GM21529 (cell line): ENCODE data around the gene RRP8.

Experiments
- ATAC-seq: cut with Tn5 transposase; IDR thresholded peaks from one replicate; pipeline ENCODE4 v1.9.1; 2021; ENCODE audit not compliant: unreplicated experiment

RRP8 gene

GRCh38 chr11:6603287-6604080 lies at the start of gene RRP8, which contains the start of gene ILK:
TSS of gene RRP8 (minus strand) at chr11:6603616. CDS start at chr11:6603502, 114 bp downstream.
TSS of gene ILK (plus strand) at chr11:6603774. CDS start at chr11:6604272, 498 bp downstream.
- peak; percentile 70 for ATAC-seq

- no peak for ATAC-seq
Measured at GRCh38 chr11:6653097-6653496, 49.7 kb upstream of the RRP8 start.

GRCh38 chr11:6652182-6652581 lies 48.8 kb upstream of the RRP8 start:
- no peak for ATAC-seq

- no peak for ATAC-seq
Measured at GRCh38 chr11:6650980-6651379, 47.6 kb upstream of the RRP8 start.

GRCh38 chr11:6650104-6650503 lies 46.7 kb upstream of the RRP8 start:
- ATAC-seq = no peak

- no peak for ATAC-seq
Measured at GRCh38 chr11:6648501-6648900, 45.1 kb upstream of the RRP8 start.

- no peak for ATAC-seq
Measured at GRCh38 chr11:6647836-6648235, 44.4 kb upstream of the RRP8 start.

GRCh38 chr11:6646918-6647679 lies 43.7 kb upstream of the RRP8 start:
- peak; percentile 96 for ATAC-seq

- no peak for ATAC-seq
Measured at GRCh38 chr11:6646576-6646917, 43.1 kb upstream of the RRP8 start.

- no peak for ATAC-seq
Measured at GRCh38 chr11:6646071-6646470, 42.7 kb upstream of the RRP8 start.

GRCh38 chr11:6642957-6643356 lies 39.5 kb upstream of the RRP8 start:
- no peak for ATAC-seq

- no peak for ATAC-seq
Measured at GRCh38 chr11:6640985-6641701, 37.7 kb upstream of the RRP8 start.

GRCh38 chr11:6640036-6640984 lies 36.9 kb upstream of the RRP8 start:
- ATAC-seq = no peak

GRCh38 chr11:6638429-6638828 lies 35.0 kb upstream of the RRP8 start:
- ATAC-seq = no peak

- ATAC-seq = no peak
Measured at GRCh38 chr11:6637871-6638270, 34.5 kb upstream of the RRP8 start.

GRCh38 chr11:6636480-6636879 lies 33.1 kb upstream of the RRP8 start:
- no peak for ATAC-seq

GRCh38 chr11:6635082-6635932 lies 31.9 kb upstream of the RRP8 start:
- no peak for ATAC-seq

- no peak for ATAC-seq
Measured at GRCh38 chr11:6634534-6634933, 31.1 kb upstream of the RRP8 start.
